HK-2 (cell line): ENCODE measurements around the gene MGMT.

Source experiments
- DNase-seq: peaks from one replicate; pipeline ENCODE4 v3.0.0-alpha.2; 2018; ENCODE audit not compliant: unreplicated experiment

MGMT gene

GRCh38 chr10:129709627-129710509 lies 242.8 kb downstream of the MGMT start:
- DNase-seq, result no peak

DNA sequence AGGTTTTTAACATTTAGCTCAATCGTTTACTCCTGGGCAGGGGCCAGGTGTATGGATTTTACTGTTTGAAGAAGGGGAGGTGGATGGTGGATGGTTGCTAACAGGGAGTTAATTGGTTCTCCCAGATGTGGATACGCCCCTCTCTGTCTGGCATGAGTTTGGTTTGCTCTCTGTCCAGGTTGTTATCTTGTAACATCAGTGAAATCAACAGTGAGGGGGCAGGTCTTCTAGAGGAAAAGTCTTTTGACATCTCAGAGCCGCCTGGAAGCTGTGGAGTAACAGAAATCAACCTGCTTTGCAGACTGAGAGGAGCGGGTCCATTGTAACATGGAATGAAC lies 243.4 kb downstream of the MGMT start:
- no peak for DNase-seq

DNA sequence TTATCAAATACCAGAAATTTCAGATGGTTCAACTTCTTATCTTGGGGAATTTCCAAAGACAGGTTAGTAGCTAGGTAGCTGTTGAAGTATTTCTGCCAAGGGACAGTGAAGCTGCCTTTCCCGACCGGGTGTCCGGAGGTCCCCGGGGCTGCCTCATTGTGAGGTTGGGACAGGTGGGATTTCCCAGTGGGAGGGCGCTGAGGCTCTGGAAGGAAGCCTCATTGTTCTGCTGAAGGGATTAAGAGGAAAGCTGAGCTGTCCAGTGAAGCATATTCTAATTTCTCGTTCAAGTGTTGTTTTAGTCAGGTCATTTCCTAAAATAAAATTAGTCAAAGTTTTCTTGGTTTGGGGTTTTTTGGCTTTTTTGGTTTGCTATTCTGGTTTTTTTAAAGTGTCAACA lies 244.2 kb downstream of the MGMT start:
- DNase-seq, result no peak

DNA sequence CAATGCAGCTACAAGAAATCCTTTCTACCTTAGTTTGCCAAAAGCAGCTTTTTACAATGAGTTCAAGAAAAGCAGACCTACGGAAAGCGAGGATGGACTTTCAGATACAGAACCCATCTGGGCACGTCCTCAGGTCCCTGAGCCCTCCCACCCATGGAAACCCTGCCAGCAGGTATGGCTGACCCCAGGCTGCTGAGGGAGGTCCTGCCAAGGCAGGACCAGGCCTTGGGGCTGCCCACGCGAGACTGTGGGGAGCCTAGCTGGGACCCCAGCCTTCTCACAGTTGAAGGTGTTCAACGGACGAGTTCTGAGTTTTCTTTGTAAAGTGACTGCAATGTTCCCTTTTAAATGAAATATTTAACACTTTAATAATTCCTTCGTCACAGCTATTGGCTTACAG lies 245.0 kb downstream of the MGMT start:
- DNase-seq, result no peak

GRCh38 chr10:129713659-129714265 lies 246.7 kb downstream of the MGMT start:
- DNase-seq, result no peak

GRCh38 chr10:129715805-129716204 lies 248.8 kb downstream of the MGMT start:
- no peak for DNase-seq

DNA sequence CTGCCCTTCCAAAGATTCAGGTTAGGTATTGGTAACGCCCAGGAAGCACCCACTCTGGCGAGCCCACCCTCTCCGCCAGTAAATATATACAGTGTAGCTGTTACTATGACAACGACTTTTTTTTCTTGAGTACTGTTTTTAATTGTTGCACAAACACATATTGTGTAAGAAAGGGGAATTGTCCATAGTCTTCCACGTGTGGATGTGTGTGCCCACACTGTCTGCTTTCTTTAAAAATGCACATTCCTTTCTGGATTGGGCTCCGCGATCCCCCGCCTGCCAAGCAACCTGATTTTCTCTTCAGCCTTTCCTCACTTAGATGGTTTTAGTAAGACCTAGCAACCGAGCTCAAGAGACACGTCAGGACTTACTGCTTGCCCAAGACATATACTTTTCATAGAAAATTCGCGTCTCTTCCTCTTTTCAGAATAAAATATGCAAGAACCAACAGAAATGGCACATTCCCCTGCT lies 249.2 kb downstream of the MGMT start:
- no peak for DNase-seq

DNA sequence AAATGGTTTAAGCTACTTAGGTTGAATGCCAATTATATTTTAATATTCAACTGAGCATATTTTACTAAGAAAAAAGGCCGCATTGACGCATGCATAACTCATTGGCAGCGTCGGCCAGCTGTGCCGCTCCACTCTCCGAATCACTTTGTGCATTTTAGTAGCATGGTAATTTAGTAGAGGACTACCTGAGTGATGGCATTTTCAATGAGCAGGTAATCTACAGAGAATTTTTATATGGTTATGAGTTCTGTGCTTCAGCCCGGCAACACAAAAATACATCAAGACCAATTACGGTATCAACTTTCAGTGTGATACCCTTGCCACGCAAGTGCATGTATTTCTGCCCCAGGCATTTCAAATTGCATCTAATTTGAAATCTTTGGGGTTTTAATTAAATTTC lies 249.8 kb downstream of the MGMT start:
- DNase-seq, result no peak

GRCh38 chr10:129717816-129718547 lies 250.9 kb downstream of the MGMT start:
- DNase-seq, result no peak

DNA sequence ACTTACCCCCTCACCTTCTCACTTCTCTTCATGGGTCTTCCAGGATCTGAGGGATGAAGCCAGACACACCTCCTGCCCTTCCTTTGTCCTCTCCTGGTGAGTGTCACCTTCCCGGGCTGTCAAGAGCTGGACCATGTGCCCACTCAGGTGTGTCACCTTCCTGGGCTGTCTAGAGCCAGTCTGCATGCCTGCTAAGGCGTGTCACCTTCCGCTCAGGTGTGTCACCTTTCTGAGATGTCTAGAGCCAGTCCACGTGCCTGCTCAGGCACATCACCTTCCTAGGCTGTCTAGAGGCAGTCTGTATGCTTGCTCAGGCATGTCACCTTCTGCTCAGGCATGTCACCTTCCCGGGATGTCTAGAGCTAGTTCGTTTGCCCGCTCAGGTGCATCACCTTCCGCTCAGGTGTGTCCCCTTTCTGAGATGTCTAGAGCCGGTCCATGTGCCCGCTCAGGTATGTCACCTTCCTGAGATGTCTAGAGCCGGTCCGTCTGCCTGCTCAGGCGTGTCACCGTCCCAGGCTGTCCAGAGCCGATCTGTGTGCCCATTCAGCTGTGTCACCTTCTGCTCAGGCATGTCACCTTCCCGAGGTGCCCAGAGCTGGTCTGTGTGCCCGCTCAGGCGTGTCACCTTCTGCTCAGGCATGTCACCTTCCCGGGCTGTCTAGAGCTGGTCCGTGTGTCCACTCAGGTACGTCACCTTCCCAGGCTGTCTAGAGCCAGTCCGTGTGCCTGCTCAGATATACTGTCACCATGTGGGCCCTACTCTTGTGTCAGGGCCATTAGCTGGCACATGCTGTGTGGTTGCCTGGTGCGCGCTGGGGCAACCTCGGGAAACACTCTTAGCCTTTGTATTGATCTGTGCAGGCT lies 251.7 kb downstream of the MGMT start:
- no peak for DNase-seq

GRCh38 chr10:129719415-129719739 lies 252.3 kb downstream of the MGMT start:
- DNase-seq, result no peak

- no peak for DNase-seq
Observed at GRCh38 chr10:129719889-129720590, 253.0 kb downstream of the MGMT start.

DNA sequence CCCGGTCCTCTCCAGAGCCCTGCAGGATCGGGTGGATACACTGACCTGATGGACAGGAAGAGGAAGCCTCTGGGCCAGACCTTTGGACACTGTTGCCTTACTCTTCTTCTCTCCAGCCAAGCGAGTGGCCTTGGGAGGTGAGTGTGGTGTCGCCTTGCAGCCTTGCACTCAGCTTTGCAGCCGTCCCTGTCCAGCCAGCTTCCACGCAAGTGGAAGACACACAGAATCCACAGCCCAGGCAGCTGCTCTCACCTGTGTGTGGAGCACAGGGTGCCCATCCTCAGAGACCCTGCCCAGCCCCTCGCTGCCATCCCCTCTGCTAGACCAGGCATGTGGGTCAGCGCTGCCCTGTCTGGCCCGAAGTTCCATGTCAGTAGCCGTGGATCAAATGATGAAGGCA lies 258.0 kb downstream of the MGMT start:
- DNase-seq, result no peak

GRCh38 chr10:129725482-129725881 lies 258.4 kb downstream of the MGMT start:
- DNase-seq, result no peak

- no peak for DNase-seq
Observed at GRCh38 chr10:129725890-129726631, 259.0 kb downstream of the MGMT start.

DNA sequence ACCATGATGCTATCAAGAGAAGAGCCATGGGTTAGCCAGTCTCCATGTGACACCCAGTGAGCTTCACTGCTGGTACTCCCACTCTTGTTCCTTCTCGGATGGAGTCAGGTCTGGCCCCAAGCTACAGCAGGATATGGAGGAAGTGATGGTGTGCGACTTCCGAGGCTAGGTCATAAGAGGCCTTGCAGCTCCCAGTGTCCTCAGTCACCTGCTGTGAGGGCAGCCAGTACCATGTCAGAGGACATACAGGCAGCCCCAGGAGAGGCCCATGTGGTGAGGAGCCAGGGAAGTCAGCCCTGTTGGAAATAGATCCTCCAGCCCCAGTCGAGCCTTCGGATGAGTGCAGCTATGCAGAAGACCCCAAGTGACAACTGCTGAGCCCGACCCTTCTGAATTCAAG lies 260.0 kb downstream of the MGMT start:
- no peak for DNase-seq

DNA sequence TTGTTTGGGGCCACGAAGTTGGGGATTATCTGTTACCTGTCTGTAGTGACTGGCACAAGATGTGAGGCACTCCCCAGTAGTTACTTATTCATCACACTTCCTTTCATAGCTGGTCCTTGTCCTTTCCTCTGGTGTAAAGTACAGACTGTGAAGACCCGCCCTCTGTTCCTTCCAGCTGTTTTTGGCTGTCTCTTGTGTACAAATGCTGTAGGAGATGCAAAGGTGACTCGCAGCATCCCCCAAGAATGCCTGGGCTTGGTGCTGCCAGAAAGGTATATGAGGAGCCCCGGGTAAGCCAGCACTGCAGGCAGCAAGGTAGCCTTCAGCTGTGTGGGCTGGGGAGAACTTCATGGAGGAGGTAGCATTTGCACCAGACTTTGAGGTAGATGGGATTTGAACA lies 260.5 kb downstream of the MGMT start:
- no peak for DNase-seq

- no peak for DNase-seq
Observed at GRCh38 chr10:129728246-129728820, 261.3 kb downstream of the MGMT start.

DNA sequence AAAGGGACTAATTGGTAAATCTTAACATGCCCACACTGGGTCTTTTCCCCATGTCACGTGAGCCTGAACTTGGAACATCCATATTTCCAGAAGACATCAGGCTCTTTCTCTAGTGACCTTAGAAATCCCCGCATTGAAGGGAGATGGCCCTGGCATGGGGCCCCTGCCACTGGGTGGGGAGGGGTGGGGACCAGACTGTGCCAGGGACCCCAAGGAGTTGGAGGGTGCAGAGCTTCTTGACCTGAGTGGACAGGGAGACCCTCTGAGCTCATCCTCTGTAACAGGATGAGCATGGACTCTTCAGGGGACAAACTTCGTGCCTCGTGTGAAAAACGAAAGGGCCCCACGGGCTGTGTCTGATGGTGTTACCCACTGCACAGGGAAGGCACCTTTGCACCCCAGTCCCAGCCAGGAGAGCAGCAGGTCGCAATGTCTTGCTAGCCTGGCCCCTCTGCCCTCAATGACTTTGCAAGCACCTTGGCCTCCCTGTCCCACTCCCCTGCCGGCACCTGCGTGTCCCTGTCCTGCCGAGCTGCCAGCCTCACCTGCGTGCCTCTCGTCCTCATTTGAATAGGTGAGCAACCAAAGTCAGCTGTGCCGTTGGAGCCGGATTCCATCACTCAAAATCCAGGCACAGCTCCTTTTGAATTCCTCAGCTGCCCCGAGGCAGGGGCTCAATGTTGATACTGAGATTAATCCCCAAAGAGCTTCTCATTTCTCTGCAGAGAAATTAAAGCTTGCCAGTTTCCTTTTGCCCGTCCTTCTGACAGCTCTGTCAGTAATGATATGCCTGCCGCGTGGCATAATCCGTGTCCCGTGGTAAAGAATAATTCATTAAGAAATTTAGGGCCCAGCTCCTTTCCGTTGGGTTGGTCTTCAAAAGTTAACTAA lies 262.1 kb downstream of the MGMT start:
- no peak for DNase-seq
